Neural cell (in vitro differentiated cells): Measurements from ENCODE around the gene CABLES1. TPM values are rescaled to one million over a fixed set of nuclear protein-coding genes. Genes with fewer than 3 reads are reported as not detected.

ENCODE experiments used
- H2AFZ ChIP-seq: fragments of 200-600, 300-800 bp; sonication (generic), shearing (Covaris generic); 2 replicates; pipeline ENCODE4 v1.6.0; 2014; ENCODE audit warnings: low read depth, mild to moderate bottlenecking, antibody characterized with exemption, low read length, moderate library complexity
- H3F3A ChIP-seq: fragments of 200-600 bp; shearing (Covaris generic); 2 replicates; pipeline ENCODE4 v1.6.1; 2016; ENCODE audit warnings: mild to moderate bottlenecking, moderate library complexity, mixed read lengths, antibody characterized with exemption, low read length; ENCODE audit not compliant: insufficient read depth, poor library complexity, severe bottlenecking
- H3K27ac ChIP-seq: fragments of 200-600, 300-800 bp; sonication (generic), shearing (Covaris generic); 2 replicates; pipeline ENCODE4 v1.5.1; 2014; ENCODE audit warnings: mild to moderate bottlenecking, low read length, moderate library complexity
- H3K27me3 ChIP-seq: fragments of 300-800, 200-600 bp; sonication (generic), shearing (Covaris generic); 2 replicates; pipeline ENCODE4 v1.6.0; 2014; ENCODE audit warnings: mild to moderate bottlenecking, low read depth, low read length, moderate library complexity; ENCODE audit not compliant: insufficient read depth
- H3K36me3 ChIP-seq: fragments of 300-800, 200-600 bp; sonication (generic), shearing (Covaris generic); 2 replicates; pipeline ENCODE4 v1.5.1; 2014; ENCODE audit warnings: mild to moderate bottlenecking, antibody characterized with exemption, low read length, moderate library complexity; ENCODE audit not compliant: insufficient read depth
- H3K4me2 ChIP-seq: fragments of 300-800, 200-600 bp; sonication (generic), shearing (Covaris generic); 2 replicates; pipeline ENCODE4 v1.6.0; 2014; ENCODE audit warnings: mild to moderate bottlenecking, low read length
- H3K4me3 ChIP-seq: fragments of 300-800, 200-600 bp; sonication (generic), shearing (Covaris generic); 2 replicates; pipeline ENCODE4 v1.5.1; 2014; ENCODE audit warnings: mild to moderate bottlenecking, low read length, moderate library complexity
- H3K79me2 ChIP-seq: fragments of 200-600 bp; shearing (Covaris generic); replicated peaks from 2 replicates; pipeline ENCODE4 v1.6.0; 2014; ENCODE audit warnings: mild to moderate bottlenecking, low read length, moderate library complexity; ENCODE audit not compliant: insufficient read depth
- H3K9ac ChIP-seq: fragments of 300-800, 200-600 bp; sonication (generic), shearing (Covaris generic); 2 replicates; pipeline ENCODE4 v1.6.1; 2016; ENCODE audit warnings: mild to moderate bottlenecking, low read length, mixed read lengths
- H3K9me2 ChIP-seq: fragments of 200-600 bp; shearing (Covaris generic); 2 replicates; pipeline ENCODE4 v1.6.1; 2016; ENCODE audit warnings: mild to moderate bottlenecking, low read length, mixed read lengths; ENCODE audit not compliant: insufficient read depth
- H3K9me3 ChIP-seq: fragments of 200-600, 300-800 bp; sonication (generic), shearing (Covaris generic); 2 replicates; pipeline ENCODE4 v1.6.1; 2016; ENCODE audit warnings: mild to moderate bottlenecking, mixed run types, low read length, moderate library complexity, mixed read lengths
- H4K20me1 ChIP-seq: fragments of 200-600 bp; shearing (Covaris generic); 2 replicates; pipeline ENCODE4 v1.6.1; 2016; ENCODE audit warnings: mild to moderate bottlenecking, mixed run types; ENCODE audit not compliant: insufficient read depth
- EP300 ChIP-seq: fragments of 450-650 bp; conservative IDR thresholded peaks from 2 replicates; pipeline ENCODE4 v1.6.1; 2014; ENCODE audit warnings: antibody characterized with exemption, mild to moderate bottlenecking, moderate library complexity; ENCODE audit not compliant: poor library complexity, severe bottlenecking
- EZH2 ChIP-seq: fragments of 200-600, 300-800 bp; shearing (Covaris generic), sonication (generic); IDR thresholded peaks from 2 replicates; pipeline ENCODE4 v1.6.1; 2014; ENCODE audit warnings: antibody characterized with exemption, low read length, borderline replicate concordance, mild to moderate bottlenecking; ENCODE audit not compliant: insufficient read depth, poor library complexity, severe bottlenecking
- MXI1 ChIP-seq: fragments of 450-650 bp; conservative IDR thresholded peaks from 2 replicates; pipeline ENCODE4 v1.6.1; 2014; ENCODE audit warnings: antibody characterized with exemption, mild to moderate bottlenecking; ENCODE audit not compliant: poor library complexity, severe bottlenecking
- POLR2AphosphoS5 ChIP-seq: IDR thresholded peaks from 2 replicates; pipeline ENCODE4 v1.6.1; 2012
- RAD21 ChIP-seq: fragments of 450-650 bp; conservative IDR thresholded peaks from 2 replicates; pipeline ENCODE4 v1.6.1; 2014; ENCODE audit warnings: antibody characterized with exemption, mild to moderate bottlenecking, moderate library complexity
- SMC3 ChIP-seq: fragments of 450-650 bp; conservative IDR thresholded peaks from 2 replicates; pipeline ENCODE4 v1.6.1; 2014; ENCODE audit warnings: antibody characterized with exemption, mild to moderate bottlenecking, moderate library complexity; ENCODE audit not compliant: poor library complexity
- TAF1 ChIP-seq: IDR thresholded peaks from 2 replicates; pipeline ENCODE4 v1.6.1; 2012; ENCODE audit warnings: low read depth
- polyA plus RNA-seq: library from polyadenylated mRNA; depleted of rRNA; stranded (reverse); fragments of >200 nt; gene quantifications from 2 replicates; pipeline ENCODE4 v1.2.3, GENCODE V29; 2014
- TF ChIP-seq, protein P1 (sequence below): fragments of 450-650 bp; IDR thresholded peaks from 2 replicates; pipeline ENCODE4 v1.5.1; 2014; ENCODE audit warnings: antibody characterized with exemption, mild to moderate bottlenecking, moderate library complexity; ENCODE audit not compliant: poor library complexity, severe bottlenecking
- TF ChIP-seq, protein P2 (sequence below): IDR thresholded peaks from 2 replicates; pipeline ENCODE4 v1.6.1; 2012; ENCODE audit warnings: borderline replicate concordance

CABLES1 gene
- polyA plus RNA-seq, 1 donor from 2014 or later, result 1.4 TPM

DNA sequence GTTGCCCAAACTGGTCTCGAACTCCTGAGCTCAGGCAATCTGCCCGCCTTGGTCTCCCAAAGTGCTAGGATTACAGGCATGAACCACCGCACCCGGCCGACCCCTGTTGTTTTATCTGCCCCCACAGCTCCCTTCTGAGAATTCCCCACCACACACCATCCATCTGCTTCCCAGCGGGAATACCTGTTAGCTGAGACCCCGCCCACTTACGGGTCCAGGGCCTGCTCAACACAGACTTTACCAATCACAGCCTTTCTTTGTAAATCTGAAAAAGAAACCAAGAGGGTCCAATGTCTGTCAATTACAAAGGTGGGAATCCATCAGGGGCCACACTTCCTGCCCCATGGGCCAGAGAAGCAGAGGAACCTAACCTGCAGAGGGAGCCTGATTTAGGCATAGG lies 14.2 kb upstream of the CABLES1 start:
- Histone ChIP-seq H3K4me3 (no peak overlapping the region), H3K9ac (no peak overlapping the region), H3F3A (no peaks in the 10 kb centered on the region), H3K9me2 (no peaks in the 10 kb centered on the region), H3K36me3 (no peaks in the 10 kb centered on the region), H2AFZ (no peak overlapping the region), H3K4me2 (no peak overlapping the region), H3K27me3 (no peaks in the 10 kb centered on the region), H3K27ac (no peak overlapping the region), H3K79me2 (no peaks in the 10 kb centered on the region), H3K9me3 (no peaks in the 10 kb centered on the region), H4K20me1 (no peaks in the 10 kb centered on the region)
- TF ChIP-seq, protein P1, sequence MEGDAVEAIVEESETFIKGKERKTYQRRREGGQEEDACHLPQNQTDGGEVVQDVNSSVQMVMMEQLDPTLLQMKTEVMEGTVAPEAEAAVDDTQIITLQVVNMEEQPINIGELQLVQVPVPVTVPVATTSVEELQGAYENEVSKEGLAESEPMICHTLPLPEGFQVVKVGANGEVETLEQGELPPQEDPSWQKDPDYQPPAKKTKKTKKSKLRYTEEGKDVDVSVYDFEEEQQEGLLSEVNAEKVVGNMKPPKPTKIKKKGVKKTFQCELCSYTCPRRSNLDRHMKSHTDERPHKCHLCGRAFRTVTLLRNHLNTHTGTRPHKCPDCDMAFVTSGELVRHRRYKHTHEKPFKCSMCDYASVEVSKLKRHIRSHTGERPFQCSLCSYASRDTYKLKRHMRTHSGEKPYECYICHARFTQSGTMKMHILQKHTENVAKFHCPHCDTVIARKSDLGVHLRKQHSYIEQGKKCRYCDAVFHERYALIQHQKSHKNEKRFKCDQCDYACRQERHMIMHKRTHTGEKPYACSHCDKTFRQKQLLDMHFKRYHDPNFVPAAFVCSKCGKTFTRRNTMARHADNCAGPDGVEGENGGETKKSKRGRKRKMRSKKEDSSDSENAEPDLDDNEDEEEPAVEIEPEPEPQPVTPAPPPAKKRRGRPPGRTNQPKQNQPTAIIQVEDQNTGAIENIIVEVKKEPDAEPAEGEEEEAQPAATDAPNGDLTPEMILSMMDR, result no peak
- TF ChIP-seq POLR2AphosphoS5 (no peak), TAF1 (no peak), EZH2 (no peak), SMC3 (no peak), EP300 (no peak), RAD21 (no peak), MXI1 (no peak)
- TF ChIP-seq, protein P2, sequence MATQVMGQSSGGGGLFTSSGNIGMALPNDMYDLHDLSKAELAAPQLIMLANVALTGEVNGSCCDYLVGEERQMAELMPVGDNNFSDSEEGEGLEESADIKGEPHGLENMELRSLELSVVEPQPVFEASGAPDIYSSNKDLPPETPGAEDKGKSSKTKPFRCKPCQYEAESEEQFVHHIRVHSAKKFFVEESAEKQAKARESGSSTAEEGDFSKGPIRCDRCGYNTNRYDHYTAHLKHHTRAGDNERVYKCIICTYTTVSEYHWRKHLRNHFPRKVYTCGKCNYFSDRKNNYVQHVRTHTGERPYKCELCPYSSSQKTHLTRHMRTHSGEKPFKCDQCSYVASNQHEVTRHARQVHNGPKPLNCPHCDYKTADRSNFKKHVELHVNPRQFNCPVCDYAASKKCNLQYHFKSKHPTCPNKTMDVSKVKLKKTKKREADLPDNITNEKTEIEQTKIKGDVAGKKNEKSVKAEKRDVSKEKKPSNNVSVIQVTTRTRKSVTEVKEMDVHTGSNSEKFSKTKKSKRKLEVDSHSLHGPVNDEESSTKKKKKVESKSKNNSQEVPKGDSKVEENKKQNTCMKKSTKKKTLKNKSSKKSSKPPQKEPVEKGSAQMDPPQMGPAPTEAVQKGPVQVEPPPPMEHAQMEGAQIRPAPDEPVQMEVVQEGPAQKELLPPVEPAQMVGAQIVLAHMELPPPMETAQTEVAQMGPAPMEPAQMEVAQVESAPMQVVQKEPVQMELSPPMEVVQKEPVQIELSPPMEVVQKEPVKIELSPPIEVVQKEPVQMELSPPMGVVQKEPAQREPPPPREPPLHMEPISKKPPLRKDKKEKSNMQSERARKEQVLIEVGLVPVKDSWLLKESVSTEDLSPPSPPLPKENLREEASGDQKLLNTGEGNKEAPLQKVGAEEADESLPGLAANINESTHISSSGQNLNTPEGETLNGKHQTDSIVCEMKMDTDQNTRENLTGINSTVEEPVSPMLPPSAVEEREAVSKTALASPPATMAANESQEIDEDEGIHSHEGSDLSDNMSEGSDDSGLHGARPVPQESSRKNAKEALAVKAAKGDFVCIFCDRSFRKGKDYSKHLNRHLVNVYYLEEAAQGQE, result no peak

DNA sequence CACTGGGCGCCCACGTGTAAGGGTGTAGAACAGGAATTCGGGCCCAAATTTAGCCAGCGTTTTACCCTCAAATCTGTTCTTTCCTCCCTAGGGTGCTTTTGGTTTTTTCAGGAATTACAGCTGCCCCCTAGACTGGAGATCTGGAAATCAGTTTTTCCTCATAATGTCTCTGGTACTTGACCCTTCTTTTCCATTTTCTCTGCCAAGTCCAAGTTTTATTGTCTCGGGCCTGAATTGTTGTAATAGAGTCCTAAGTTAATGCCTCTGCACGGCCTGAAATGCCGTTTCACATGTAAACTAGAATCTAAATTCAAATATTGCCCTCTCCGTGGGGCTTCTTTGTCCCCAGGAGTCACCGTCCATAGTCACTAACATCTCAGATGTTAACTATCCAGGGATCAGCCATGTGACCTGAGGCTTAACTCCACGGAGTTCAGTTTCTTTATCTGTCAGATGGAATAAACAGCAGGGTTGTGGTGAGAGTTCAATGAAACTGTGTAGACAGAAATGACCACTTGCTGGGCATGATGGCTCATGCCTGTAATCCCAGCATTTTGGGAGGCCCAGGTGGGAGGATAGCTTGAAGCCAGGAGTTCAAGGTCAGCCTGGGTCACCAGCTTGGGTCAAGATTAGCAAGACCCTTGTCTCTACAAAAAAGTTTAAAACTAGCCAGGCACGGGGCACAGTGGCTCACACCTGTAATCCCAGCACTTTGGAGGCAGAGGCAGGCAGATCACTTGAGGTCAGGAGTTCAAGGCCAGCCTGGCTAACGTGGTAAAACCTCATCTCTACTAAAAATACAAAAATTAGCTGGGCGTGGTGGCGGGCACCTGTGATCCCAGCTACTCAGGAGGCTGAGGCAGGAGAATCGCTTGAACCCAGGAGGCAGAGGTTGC lies 12.7 kb upstream of the CABLES1 start:
- no peak overlapping the region for H3K27ac ChIP-seq
- H2AFZ ChIP-seq, result no peak overlapping the region
- H3K9ac ChIP-seq, result no peak overlapping the region
- H3K79me2 ChIP-seq, result no peaks in the 10 kb centered on the region
- no peaks in the 10 kb centered on the region for H3K9me3 ChIP-seq
- H3K4me3 ChIP-seq, result no peak overlapping the region
- no peaks in the 10 kb centered on the region for H3K9me2 ChIP-seq
- no peak overlapping the region for H3K4me2 ChIP-seq
- no peak for TF ChIP-seq TAF1
- no peak for TF ChIP-seq MXI1
- TF ChIP-seq RAD21, result no peak
- TF ChIP-seq EP300, result no peak
- no peak for TF ChIP-seq SMC3
- TF ChIP-seq, protein P1, result no peak
- TF ChIP-seq, protein P2, result no peak
- no peak for TF ChIP-seq EZH2
- TF ChIP-seq POLR2AphosphoS5, result no peak
- H3F3A ChIP-seq, result no peaks in the 10 kb centered on the region
- H3K27me3 ChIP-seq, result no peaks in the 10 kb centered on the region
- no peaks in the 10 kb centered on the region for H3K36me3 ChIP-seq
- no peaks in the 10 kb centered on the region for H4K20me1 ChIP-seq
